ENCODE measurements around the gene NOP53. TPM values are rescaled to one million over a fixed set of nuclear protein-coding genes. Genes with fewer than 3 reads are reported as not detected.
"Not testable (repeated sequence)": the region's sequence is repeated elsewhere in the genome, so short reads cannot be mapped to it uniquely, and the experiment has no call there.

The NOP53 gene
- total RNA-seq, 1 experiment from 2014 or later, result 41.3 TPM

DNA sequence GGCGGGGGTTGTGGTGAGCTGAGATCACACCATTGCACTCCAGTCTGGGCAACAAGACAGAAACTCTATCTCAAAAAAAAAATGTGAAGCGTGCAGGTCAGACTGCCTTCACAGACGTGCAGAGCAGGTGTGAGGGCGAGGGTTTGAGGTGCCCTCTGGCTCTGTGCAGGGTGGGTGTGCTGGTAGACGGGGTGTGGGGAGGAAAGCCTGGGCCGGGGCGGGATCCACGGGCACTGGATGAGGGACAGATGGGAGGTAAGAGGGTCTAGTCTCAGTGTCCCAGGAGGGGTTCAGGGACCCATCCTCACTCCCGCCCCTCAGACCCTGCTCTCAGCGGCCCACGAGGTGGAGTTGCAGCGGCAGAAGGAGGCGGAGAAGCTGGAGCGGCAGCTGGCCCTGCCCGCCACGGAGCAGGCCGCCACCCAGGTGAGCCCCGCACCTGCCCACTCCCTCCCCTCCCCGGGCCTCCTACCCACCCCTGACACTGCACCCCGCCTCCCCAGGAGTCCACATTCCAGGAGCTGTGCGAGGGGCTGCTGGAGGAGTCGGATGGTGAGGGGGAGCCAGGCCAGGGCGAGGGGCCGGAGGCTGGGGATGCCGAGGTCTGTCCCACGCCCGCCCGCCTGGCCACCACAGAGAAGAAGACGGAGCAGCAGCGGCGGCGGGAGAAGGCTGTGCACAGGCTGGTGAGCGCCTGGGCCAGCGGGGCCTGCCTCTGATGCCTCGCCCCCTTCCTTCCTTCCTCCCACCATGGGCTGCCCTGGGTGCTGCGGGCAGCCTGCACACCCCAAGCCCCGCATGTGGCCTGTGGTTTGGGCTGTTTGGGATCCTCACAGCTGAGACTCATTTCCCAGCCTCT is 9.1 kb downstream of the NOP53 start:
- DNase-seq (ENCODE audit: low spot score), result no peak

- DNase-seq (ENCODE audit: low spot score), result no peak
These were observed 9.9 kb downstream of the NOP53 start for GRCh38 chr19:47755065-47755761.

GRCh38 chr19:47755762-47756626 is 10.6 kb downstream of the NOP53 start:
- no peak for DNase-seq (ENCODE audit: low spot score)

DNA sequence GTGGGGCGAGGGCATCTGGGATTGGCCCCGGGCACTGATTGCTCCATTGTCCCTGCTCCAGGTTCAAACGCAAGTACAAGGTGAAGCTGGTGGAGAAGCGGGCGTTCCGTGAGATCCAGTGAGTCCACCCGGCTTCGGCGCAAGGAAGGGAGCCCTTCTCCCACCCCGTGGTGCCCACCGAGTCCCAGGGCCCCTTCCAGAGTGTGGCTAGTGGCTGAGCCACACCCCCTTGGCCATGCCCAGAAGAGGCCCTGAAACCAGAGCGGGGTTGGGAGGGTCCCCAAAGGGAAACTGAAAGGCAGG is 11.2 kb downstream of the NOP53 start:
- DNase-seq (ENCODE audit: low spot score), result no peak

- no peak for DNase-seq (ENCODE audit: low spot score)
These were observed 11.7 kb downstream of the NOP53 start for GRCh38 chr19:47756953-47757608.

- DNase-seq (ENCODE audit: low spot score), result no peak
These were observed 12.5 kb downstream of the NOP53 start for GRCh38 chr19:47757617-47758442.

DNA sequence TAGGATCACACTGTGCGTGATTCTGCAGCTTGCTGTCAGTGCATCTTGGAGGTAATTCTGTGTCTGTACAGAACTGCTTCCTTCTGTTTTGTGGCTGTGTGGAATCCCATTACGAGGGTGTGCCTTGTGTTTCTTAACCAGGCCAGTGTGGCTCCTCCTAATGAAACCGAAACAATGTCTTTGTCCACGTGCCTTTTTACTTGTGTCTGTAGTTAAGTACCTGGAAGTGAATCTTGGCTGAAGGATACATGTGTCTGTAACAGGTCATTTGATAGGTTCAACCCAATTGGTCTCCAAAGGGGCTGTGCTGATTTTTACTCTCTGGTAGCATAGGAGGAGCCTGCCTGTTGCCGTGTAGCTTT is 13.1 kb downstream of the NOP53 start:
- no peak for DNase-seq (ENCODE audit: low spot score)

DNA sequence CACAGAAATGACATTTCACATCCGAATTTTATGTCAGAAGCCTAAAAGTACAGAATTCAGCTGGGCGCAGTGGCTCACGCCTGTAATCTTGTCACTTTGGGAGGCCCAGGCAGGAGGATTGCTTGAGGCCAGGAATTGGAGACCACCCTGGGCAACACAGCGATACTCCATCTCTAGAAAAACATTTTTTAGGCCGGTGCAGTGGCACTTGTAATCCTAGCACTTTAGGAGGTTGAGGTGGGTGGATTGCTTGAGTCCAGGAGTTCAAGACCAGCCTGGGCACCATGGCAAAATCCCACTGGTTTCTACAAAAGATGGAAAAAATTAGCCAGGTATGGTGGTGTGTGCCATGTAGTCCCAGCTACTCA is 15.3 kb downstream of the NOP53 start:
- no peak for DNase-seq (ENCODE audit: low spot score)

GRCh38 chr19:47761566-47761965 is 16.2 kb downstream of the NOP53 start:
- no peak for DNase-seq (ENCODE audit: low spot score)

DNA sequence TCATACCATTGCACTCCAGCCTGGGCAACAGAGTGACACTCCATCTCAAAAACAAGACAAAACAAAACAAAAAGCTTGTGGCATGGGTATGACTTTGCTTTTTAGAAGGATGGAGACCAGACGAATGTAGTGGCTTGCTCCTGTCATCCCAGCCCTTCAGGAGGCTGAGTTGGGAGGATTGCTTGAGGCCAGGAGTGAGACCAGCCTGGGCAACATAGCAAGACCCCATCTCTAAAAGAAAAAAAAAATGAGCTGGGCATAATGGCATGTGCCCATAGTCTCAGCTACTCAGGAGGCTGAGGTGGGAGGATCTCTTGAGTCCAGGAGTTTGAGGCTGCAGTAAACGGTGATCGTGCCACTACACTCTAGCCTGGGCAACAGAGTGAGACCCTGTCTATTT is 16.8 kb downstream of the NOP53 start:
- no peak for DNase-seq (ENCODE audit: low spot score)

DNA sequence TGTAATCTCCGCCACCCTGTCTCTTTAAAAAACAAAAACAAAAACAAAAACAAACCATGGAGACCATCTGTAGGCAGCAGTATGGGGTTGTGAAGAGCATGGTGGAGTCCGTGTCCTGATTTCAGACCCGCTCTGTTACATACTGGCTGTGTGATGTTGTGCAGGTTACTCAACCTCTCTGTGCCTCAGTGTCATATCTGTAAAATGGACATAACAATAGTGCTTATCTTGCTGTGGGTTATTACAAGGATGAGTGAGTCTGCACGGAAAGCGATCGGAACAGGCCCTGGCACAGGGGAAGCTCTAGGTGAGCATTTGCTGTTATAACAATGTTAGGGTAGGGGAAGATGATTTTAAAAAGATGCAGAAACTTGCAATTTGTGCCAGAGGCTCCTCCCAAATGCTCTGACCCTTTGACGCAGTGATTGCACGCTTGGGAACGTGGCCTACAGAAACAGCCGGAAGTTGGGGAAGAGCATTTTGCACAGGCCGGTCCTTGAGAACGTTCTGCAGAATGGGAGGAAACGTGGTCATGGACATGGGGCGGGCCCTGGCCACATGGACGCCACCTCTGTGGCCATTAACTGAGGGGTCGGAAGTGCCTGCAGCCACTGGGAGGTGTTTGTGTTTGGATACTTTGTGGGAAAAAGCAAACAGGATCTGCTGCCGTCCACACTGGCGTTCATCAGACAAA is 17.4 kb downstream of the NOP53 start:
- DNase-seq (ENCODE audit: low spot score), result no peak

DNA sequence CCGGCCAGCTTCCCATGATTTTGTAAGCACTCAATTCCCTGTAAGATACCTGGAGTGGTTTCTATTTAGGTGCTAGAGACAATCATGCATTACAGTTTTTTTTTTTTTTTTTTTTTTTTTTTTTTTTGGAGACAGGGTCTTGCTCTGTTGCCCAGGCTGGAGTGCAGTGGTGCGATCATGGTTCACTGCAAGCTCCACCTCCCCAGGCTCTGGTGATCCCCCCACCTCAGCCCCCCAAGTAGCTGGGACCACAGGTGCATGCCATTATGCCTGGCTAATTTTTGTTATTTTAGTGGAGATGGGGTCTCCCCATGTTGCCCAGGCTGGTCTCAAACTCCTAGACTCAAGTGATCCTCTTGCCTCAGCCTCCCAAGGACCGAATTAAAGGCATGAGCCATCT is 19.4 kb downstream of the NOP53 start:
- DNase-seq (ENCODE audit: low spot score), result not testable (repeated sequence)

DNA sequence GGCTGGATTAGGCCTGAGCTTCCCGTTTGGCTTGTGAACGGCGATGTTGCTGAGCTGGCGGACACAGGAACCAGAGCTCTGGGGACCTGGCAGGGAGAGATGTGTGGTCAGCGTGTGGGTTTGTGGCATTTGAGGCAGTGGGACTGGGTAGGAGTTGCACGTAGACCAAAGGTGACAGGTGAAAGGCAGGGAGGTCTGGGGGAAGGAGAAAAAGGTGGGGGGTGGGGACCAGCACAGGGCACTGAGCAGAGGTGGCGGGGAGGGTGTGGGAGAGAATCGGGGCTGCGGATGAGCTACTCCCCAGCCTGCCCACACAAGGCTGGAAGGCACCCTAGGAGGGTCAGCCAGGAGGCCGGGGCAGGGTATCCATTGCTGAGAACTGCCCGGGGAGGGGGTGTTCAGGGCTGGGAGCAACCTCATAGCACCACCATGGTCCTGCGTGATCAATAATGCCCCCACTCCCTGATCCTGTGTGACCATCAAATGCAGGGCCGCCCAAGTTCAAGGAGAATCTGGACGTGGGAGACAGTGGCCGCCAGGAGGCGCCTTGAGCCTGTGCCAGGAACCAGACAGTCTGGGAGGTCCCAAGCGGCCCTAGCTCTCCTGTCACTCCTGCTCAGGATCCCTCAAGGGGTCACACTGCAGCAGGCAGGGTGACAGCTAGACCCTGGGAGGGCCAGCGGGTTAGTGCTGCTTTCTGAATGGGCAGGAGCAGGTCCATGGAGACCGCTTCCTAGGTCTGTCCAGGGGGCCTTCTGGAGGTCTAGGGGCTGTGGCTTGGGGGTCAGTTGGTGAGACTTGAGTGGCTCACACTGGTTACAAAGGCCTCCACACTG is 20.4 kb downstream of the NOP53 start:
- no peak for DNase-seq (ENCODE audit: low spot score)

- no peak for DNase-seq (ENCODE audit: low spot score)
These were observed 20.9 kb downstream of the NOP53 start for GRCh38 chr19:47766359-47766620.

- no peak for DNase-seq (ENCODE audit: low spot score)
These were observed 21.3 kb downstream of the NOP53 start for GRCh38 chr19:47766670-47767069.

GRCh38 chr19:47767349-47767748 is 22.0 kb downstream of the NOP53 start:
- no peak for DNase-seq (ENCODE audit: low spot score)

DNA sequence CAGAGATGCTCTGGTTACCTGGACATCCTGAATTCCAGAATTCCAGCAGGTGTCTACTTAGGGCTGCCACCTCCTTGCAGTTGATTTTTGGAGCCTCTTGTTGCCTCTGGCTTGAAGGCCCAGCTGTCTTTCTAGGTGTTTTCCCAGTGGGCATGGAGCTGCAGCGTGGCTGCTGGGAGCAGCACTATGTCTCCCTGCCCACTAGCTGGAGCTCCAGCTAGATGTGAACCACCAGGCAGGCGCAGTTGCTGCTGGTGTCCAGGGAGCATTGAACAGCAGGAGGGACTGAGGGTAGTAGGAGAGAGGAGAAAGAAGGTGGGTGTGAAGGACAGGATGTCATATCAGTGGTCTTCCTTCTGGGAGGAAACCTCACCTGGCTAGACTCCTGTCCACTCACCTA is 23.3 kb downstream of the NOP53 start:
- no peak for DNase-seq (ENCODE audit: low spot score)

- DNase-seq (ENCODE audit: low spot score), result no peak
These were observed 24.2 kb downstream of the NOP53 start for GRCh38 chr19:47769534-47769933.

GRCh38 chr19:47771291-47771690 is 25.9 kb downstream of the NOP53 start:
- DNase-seq (ENCODE audit: low spot score), result not testable (repeated sequence)

GRCh38 chr19:47776568-47776967 is 31.2 kb downstream of the NOP53 start:
- peak; percentile 17 for DNase-seq (ENCODE audit: low spot score)

Data from A172 (cell line).